Panc1 (cell line): ENCODE results near the gene ACE2. TPM values are rescaled to one million over a fixed set of nuclear protein-coding genes. Genes with fewer than 3 reads are reported as not detected.

Experiments
- ATAC-seq: fragments of 200-7000 bp; cut with Tn5 transposase; 2 replicates; pipeline ENCODE4 v1.9.1; 2020; ENCODE audit warnings: mild to moderate bottlenecking, moderate library complexity
- BruUV-seq: library from RNA; stranded (reverse); fragments of 400-500 nt; replicated peaks from 2 replicates; lab custom pipeline; 2021; lab: Mats Ljungman, UMichigan
- CTCF ChIA-PET: fragments of 300-600 bp; sonication (Branson Sonifier 250); formaldehyde crosslinking; loops from one replicate; lab custom pipeline; 2022; ENCODE audit warnings: antibody characterized with exemption; lab: Charles Lee
- POLR2A ChIA-PET: fragments of 300-600 bp; sonication (Branson Sonifier 250); formaldehyde crosslinking; loops from one replicate; lab custom pipeline; 2022; ENCODE audit warnings: antibody characterized with exemption; lab: Charles Lee
- DNase-seq: peaks from one replicate; pipeline ENCODE4 v3.0.0-alpha.2; 2010; ENCODE audit warnings: low read depth, low spot score
- H3K27ac ChIP-seq: 2 replicates; pipeline ENCODE4 v1.5.1; 2011; ENCODE audit warnings: mild to moderate bottlenecking, low read length, inconsistent platforms
- H3K27me3 ChIP-seq: fragments of 200-500 bp; sonication (Bioruptor generic); 2 replicates; pipeline ENCODE4 v1.6.0; 2014; ENCODE audit warnings: low read length, inconsistent platforms; ENCODE audit not compliant: control insufficient read depth, insufficient read depth
- H3K36me3 ChIP-seq: fragments of 200-500 bp; sonication (Bioruptor generic); 2 replicates; pipeline ENCODE4 v1.5.1; 2014; ENCODE audit warnings: inconsistent platforms, mild to moderate bottlenecking, low read length, moderate library complexity; ENCODE audit not compliant: control insufficient read depth, insufficient read depth
- H3K4me1 ChIP-seq: 2 replicates; pipeline ENCODE4 v1.5.1; 2011; ENCODE audit warnings: inconsistent platforms, mild to moderate bottlenecking, low read length, moderate library complexity; ENCODE audit not compliant: control insufficient read depth, insufficient read depth
- H3K4me3 ChIP-seq, 2 experiments: 2 replicates each; pipeline ENCODE4 v1.5.1; 2011 to 2012; ENCODE audit warnings: low read depth in 2 of 2, low read length in 2 of 2, mild to moderate bottlenecking in 2 of 2, inconsistent platforms in 1 of 2, moderate library complexity in 1 of 2
- H3K9me3 ChIP-seq: fragments of 200-500 bp; sonication (Bioruptor generic); 2 replicates; pipeline ENCODE4 v1.5.1; 2014; ENCODE audit warnings: low read depth, mild to moderate bottlenecking, inconsistent platforms, low read length, moderate library complexity; ENCODE audit not compliant: control insufficient read depth, insufficient read depth
- POLR2AphosphoS5 ChIP-seq: IDR thresholded peaks from 2 replicates; pipeline ENCODE4 v1.6.1; 2012; ENCODE audit warnings: mild to moderate bottlenecking, low read depth, low read length, moderate library complexity
- SIN3A ChIP-seq: IDR thresholded peaks from 2 replicates; pipeline ENCODE4 v1.6.1; 2012; ENCODE audit warnings: low read depth, mild to moderate bottlenecking, low read length, moderate library complexity, borderline replicate concordance; ENCODE audit not compliant: insufficient read depth
- TCF7L2 ChIP-seq: IDR thresholded peaks from 2 replicates; pipeline ENCODE4 v1.6.1; 2011; ENCODE audit warnings: mild to moderate bottlenecking, low read depth, low read length, inconsistent platforms
- in situ Hi-C: cut with HindIII; loops from 2 replicates; pipeline ENCODE4 v1.10.0; 2016; ENCODE audit warnings: low sequenced_read_pairs, low pct_unique_long_range_greater_than_20kb
- intact Hi-C: fragments of 100-400 bp; cut with micrococcal nuclease; formaldehyde crosslinking; loops from one replicate; pipeline ENCODE4 v1.10.0; 2022; ENCODE audit not compliant: unreplicated experiment
- total RNA-seq: library from RNA; stranded (reverse); gene quantifications from one replicate; pipeline ENCODE4 v1.2.1, GENCODE V29; 2021; ENCODE audit not compliant: unreplicated experiment
- TF ChIP-seq, protein P1 (sequence below): fragments of 450-650 bp; IDR thresholded peaks from 2 replicates; pipeline ENCODE4 v1.5.1; 2017; ENCODE audit warnings: mild to moderate bottlenecking
- TF ChIP-seq, protein P2 (sequence below), 2 experiments: IDR thresholded peaks; 2 replicates each; pipeline ENCODE4 v1.6.1; 2011 to 2012; ENCODE audit warnings: low read depth in 2 of 2, control low read depth in 1 of 2, low read length in 1 of 2, mild to moderate bottlenecking in 1 of 2, moderate library complexity in 1 of 2; ENCODE audit not compliant: insufficient read depth in 1 of 2

The ACE2 gene
- total RNA-seq, 1 experiment from 2014 or later, result not detected

DNA sequence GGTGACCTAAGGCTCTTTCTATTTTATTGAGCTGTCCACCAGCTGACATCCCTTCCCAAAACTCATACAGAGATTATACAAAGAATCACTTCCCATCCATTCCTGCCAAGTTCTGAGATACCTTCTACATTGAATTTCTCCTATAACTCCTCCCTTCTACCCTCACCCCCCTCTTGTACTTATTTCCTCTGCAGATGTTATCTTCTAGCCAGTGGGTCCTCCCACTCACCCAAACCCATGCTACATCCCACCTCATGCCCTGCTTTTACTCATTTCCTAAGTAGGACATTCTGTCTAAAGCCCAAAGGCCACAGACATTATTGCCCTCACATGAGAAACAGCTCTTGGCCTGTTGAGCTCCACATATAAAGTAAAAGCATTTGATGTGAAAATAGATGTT is 71.6 kb downstream of the ACE2 start:
- ATAC-seq, result no peak
- ChIA-PET CTCF (no interaction called here), POLR2A (no interaction called here)
- Histone ChIP-seq H3K27me3 (no peaks in the 10 kb centered on the region), H3K36me3 (no peaks in the 10 kb centered on the region), H3K4me1 (no peaks in the 10 kb centered on the region), H3K9me3 (no peaks in the 10 kb centered on the region), H3K4me3 (no peak overlapping the region), H3K27ac (no peak overlapping the region)
- TF ChIP-seq, protein P1, sequence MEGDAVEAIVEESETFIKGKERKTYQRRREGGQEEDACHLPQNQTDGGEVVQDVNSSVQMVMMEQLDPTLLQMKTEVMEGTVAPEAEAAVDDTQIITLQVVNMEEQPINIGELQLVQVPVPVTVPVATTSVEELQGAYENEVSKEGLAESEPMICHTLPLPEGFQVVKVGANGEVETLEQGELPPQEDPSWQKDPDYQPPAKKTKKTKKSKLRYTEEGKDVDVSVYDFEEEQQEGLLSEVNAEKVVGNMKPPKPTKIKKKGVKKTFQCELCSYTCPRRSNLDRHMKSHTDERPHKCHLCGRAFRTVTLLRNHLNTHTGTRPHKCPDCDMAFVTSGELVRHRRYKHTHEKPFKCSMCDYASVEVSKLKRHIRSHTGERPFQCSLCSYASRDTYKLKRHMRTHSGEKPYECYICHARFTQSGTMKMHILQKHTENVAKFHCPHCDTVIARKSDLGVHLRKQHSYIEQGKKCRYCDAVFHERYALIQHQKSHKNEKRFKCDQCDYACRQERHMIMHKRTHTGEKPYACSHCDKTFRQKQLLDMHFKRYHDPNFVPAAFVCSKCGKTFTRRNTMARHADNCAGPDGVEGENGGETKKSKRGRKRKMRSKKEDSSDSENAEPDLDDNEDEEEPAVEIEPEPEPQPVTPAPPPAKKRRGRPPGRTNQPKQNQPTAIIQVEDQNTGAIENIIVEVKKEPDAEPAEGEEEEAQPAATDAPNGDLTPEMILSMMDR, result no peak
- TF ChIP-seq POLR2AphosphoS5 (no peak), SIN3A (no peak), TCF7L2 (no peak)
- TF ChIP-seq, protein P2, sequence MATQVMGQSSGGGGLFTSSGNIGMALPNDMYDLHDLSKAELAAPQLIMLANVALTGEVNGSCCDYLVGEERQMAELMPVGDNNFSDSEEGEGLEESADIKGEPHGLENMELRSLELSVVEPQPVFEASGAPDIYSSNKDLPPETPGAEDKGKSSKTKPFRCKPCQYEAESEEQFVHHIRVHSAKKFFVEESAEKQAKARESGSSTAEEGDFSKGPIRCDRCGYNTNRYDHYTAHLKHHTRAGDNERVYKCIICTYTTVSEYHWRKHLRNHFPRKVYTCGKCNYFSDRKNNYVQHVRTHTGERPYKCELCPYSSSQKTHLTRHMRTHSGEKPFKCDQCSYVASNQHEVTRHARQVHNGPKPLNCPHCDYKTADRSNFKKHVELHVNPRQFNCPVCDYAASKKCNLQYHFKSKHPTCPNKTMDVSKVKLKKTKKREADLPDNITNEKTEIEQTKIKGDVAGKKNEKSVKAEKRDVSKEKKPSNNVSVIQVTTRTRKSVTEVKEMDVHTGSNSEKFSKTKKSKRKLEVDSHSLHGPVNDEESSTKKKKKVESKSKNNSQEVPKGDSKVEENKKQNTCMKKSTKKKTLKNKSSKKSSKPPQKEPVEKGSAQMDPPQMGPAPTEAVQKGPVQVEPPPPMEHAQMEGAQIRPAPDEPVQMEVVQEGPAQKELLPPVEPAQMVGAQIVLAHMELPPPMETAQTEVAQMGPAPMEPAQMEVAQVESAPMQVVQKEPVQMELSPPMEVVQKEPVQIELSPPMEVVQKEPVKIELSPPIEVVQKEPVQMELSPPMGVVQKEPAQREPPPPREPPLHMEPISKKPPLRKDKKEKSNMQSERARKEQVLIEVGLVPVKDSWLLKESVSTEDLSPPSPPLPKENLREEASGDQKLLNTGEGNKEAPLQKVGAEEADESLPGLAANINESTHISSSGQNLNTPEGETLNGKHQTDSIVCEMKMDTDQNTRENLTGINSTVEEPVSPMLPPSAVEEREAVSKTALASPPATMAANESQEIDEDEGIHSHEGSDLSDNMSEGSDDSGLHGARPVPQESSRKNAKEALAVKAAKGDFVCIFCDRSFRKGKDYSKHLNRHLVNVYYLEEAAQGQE (IDR thresholded peaks at IDR 0.05; ENCODE audit: insufficient read depth in 1 of 2, low read depth in 2 of 2, low read length in 1 of 2), result no peak
- no peak for DNase-seq
- intact Hi-C loops, result no loop called here
- in situ Hi-C loops, result no loop called here
- no TSS peak for BruUV-seq

DNA sequence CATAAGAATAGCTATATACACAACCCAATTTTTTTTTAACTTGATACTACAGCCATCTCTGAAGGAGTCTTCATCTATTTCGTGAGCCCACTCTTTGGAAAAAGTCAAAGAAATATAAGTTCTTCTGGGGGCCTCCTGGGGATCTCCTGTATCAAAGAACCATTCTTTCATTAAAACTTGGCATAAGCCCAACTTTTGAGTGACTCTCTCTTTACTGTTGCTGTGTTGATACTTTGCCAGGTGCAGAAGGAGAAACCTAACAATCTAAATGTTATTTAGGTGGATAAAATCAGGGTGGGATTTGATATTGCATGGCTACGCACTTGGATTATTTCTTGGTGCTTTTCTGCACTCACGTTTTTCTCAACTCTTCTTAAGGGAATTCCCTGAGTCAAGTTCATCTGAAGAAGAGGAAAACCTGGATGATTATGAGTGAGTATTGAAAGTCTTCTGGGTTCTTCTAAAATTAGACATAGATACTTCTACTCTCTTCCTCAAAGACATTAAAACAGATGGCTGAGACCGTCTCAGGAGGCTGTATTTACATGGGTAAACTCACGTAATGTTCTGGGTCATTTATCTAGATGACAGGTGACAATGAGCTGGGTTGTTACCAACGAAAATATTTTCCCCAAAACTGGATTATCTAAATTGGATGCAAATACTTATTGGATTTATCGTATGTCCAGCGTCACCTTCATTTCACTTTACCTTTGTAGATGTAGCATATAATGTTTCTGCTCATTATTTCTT is 74.9 kb downstream of the ACE2 start:
- TF ChIP-seq, protein P1, result no peak
- TF ChIP-seq, protein P2 (IDR thresholded peaks at IDR 0.05; ENCODE audit: insufficient read depth in 1 of 2, low read depth in 2 of 2, low read length in 1 of 2), result no peak
- TF ChIP-seq TCF7L2, result no peak
- no peak for TF ChIP-seq SIN3A
- TF ChIP-seq POLR2AphosphoS5, result no peak
- Histone ChIP-seq H3K27ac (no peak overlapping the region), H3K9me3 (no peaks in the 10 kb centered on the region), H3K4me1 (no peaks in the 10 kb centered on the region), H3K4me3 (no peak overlapping the region), H3K27me3 (no peaks in the 10 kb centered on the region), H3K36me3 (no peaks in the 10 kb centered on the region)
- ChIA-PET POLR2A (no interaction called here), CTCF (no interaction called here)
- intact Hi-C loops (no loop called here), in situ Hi-C loops (no loop called here)
- no TSS peak for BruUV-seq
- no peak for DNase-seq
- no peak for ATAC-seq
